ENCODE data around the gene ADAM33.

ADAM33 gene

GRCh38 chr20:3652221-3652620, 29.6 kb downstream of the ADAM33 start:
- no peaks in the 10 kb centered on the region for H3K27me3 ChIP-seq (ENCODE audit: insufficient read depth, low read length)
- WGBS = 95% methylated on average over 9 of the region's 9 CpGs
- H3K4me3 ChIP-seq (ENCODE audit: low read length) = no peak overlapping the region
- H3K27ac ChIP-seq (ENCODE audit: low read depth, low read length) = no peak overlapping the region
- no peak overlapping the region for H3K9ac ChIP-seq (ENCODE audit: low read depth, low read length)
- no peaks in the 10 kb centered on the region for H3K9me3 ChIP-seq (ENCODE audit: insufficient read depth, low read depth, low read length)
- H3K36me3 ChIP-seq (ENCODE audit: insufficient read depth, low read length) = no peaks in the 10 kb centered on the region
- H3K4me1 ChIP-seq (ENCODE audit: insufficient read depth, low read length) = no peaks in the 10 kb centered on the region

- WGBS = 88% methylated on average over 9 of the region's 9 CpGs
- Histone ChIP-seq H3K9me3 (ENCODE audit: insufficient read depth, low read depth, low read length) (no peaks in the 10 kb centered on the region), H3K9ac (ENCODE audit: low read depth, low read length) (no peak overlapping the region), H3K36me3 (ENCODE audit: insufficient read depth, low read length) (no peaks in the 10 kb centered on the region), H3K4me3 (ENCODE audit: low read length) (no peak overlapping the region), H3K27ac (ENCODE audit: low read depth, low read length) (no peak overlapping the region), H3K27me3 (ENCODE audit: insufficient read depth, low read length) (no peaks in the 10 kb centered on the region), H3K4me1 (ENCODE audit: insufficient read depth, low read length) (no peaks in the 10 kb centered on the region)
Observed at GRCh38 chr20:3651204-3651962, 30.4 kb downstream of the ADAM33 start.

DNA sequence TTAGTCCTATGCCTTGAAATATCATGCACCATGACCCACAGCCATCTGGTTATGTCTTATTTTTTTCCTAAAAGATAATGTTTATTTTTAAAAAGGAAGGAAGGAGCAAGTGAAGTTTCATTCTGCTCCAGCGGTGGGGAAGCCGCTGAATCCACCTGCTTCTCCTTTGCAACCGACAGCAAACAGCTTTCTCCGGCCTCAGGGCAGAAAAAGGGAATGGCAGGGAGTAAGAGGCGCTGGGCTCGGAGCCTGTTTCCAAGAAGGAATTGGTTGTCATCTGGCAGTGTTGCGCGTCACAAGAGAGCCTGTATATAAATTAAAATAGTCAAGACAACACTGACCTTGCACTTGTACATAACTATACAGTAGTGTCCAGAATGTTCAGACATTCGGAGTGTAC, 32.9 kb downstream of the ADAM33 start:
- no peak overlapping the region for H3K9ac ChIP-seq (ENCODE audit: low read depth, low read length)
- no peak overlapping the region for H3K4me3 ChIP-seq (ENCODE audit: low read length)
- no peak overlapping the region for H3K27ac ChIP-seq (ENCODE audit: low read depth, low read length)
- no peaks in the 10 kb centered on the region for H3K4me1 ChIP-seq (ENCODE audit: insufficient read depth, low read length)
- WGBS = 94% methylated on average over 8 of the region's 9 CpGs
- no peaks in the 10 kb centered on the region for H3K27me3 ChIP-seq (ENCODE audit: insufficient read depth, low read length)
- no peaks in the 10 kb centered on the region for H3K9me3 ChIP-seq (ENCODE audit: insufficient read depth, low read depth, low read length)
- H3K36me3 ChIP-seq (ENCODE audit: insufficient read depth, low read length) = no peaks in the 10 kb centered on the region

GRCh38 chr20:3647473-3647872, 34.3 kb downstream of the ADAM33 start:
- Histone ChIP-seq H3K9me3 (ENCODE audit: insufficient read depth, low read depth, low read length) (no peaks in the 10 kb centered on the region), H3K36me3 (ENCODE audit: insufficient read depth, low read length) (no peaks in the 10 kb centered on the region), H3K27ac (ENCODE audit: low read depth, low read length) (no peak overlapping the region), H3K4me1 (ENCODE audit: insufficient read depth, low read length) (no peaks in the 10 kb centered on the region), H3K27me3 (ENCODE audit: insufficient read depth, low read length) (no peaks in the 10 kb centered on the region), H3K4me3 (ENCODE audit: low read length) (no peak overlapping the region), H3K9ac (ENCODE audit: low read depth, low read length) (no peak overlapping the region)

- 94% methylated on average over 13 of the region's 13 CpGs for WGBS
- Histone ChIP-seq H3K9me3 (ENCODE audit: insufficient read depth, low read depth, low read length) (no peaks in the 10 kb centered on the region), H3K4me3 (ENCODE audit: low read length) (no peak overlapping the region), H3K27me3 (ENCODE audit: insufficient read depth, low read length) (no peaks in the 10 kb centered on the region), H3K27ac (ENCODE audit: low read depth, low read length) (no peak overlapping the region), H3K9ac (ENCODE audit: low read depth, low read length) (no peak overlapping the region), H3K4me1 (ENCODE audit: insufficient read depth, low read length) (no peaks in the 10 kb centered on the region), H3K36me3 (ENCODE audit: insufficient read depth, low read length) (no peaks in the 10 kb centered on the region)
Observed at GRCh38 chr20:3646651-3647050, 35.2 kb downstream of the ADAM33 start.

GRCh38 chr20:3646067-3646440, 35.8 kb downstream of the ADAM33 start:
- H3K9ac ChIP-seq (ENCODE audit: low read depth, low read length) = no peak overlapping the region
- H3K4me1 ChIP-seq (ENCODE audit: insufficient read depth, low read length) = no peaks in the 10 kb centered on the region
- no peak overlapping the region for H3K27ac ChIP-seq (ENCODE audit: low read depth, low read length)
- H3K9me3 ChIP-seq (ENCODE audit: insufficient read depth, low read depth, low read length) = no peaks in the 10 kb centered on the region
- no peak overlapping the region for H3K4me3 ChIP-seq (ENCODE audit: low read length)
- no peaks in the 10 kb centered on the region for H3K27me3 ChIP-seq (ENCODE audit: insufficient read depth, low read length)
- WGBS = 84% methylated on average over 3 of the region's 5 CpGs
- no peaks in the 10 kb centered on the region for H3K36me3 ChIP-seq (ENCODE audit: insufficient read depth, low read length)

DNA sequence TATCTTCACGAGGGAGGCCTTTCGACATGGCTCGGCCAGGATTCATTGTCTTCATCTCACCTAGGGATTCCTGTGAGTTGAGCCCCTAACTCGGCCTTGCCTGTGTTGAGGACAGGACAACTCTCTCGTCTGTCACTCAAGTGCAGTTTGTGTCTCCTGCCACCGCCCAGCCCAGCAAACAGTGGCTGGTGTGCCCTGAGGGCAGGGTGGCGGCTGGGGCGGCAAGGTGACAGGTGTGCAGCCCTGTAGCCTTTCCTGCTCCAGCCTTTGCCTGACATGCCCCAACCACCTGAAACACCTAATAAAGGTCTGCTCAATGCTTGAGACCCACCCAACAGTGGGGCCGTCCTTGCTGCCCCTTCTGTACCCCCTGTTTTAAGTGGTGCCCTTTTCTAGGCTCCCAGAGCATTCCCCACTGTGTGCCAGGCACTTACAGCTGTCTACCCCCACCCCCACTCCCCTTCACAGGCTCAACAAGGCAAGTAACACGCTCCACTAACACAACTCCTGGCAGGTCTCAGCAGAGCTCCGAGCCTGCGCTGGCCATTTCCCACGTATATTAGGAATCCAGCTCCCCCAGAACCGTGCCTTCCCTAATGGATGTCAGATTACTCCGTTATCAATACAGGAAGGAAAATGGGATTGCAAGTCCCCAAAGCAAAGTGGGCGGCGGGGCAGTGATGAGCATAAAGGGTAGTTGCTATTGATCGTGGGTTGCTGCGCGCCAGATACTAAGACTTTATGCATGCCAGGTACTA, 36.3 kb downstream of the ADAM33 start:
- no peak overlapping the region for H3K4me3 ChIP-seq (ENCODE audit: low read length)
- no peaks in the 10 kb centered on the region for H3K36me3 ChIP-seq (ENCODE audit: insufficient read depth, low read length)
- no peak overlapping the region for H3K27ac ChIP-seq (ENCODE audit: low read depth, low read length)
- H3K27me3 ChIP-seq (ENCODE audit: insufficient read depth, low read length) = no peaks in the 10 kb centered on the region
- no peaks in the 10 kb centered on the region for H3K4me1 ChIP-seq (ENCODE audit: insufficient read depth, low read length)
- H3K9me3 ChIP-seq (ENCODE audit: insufficient read depth, low read depth, low read length) = no peaks in the 10 kb centered on the region
- 93% methylated on average over 20 of the region's 20 CpGs for WGBS
- H3K9ac ChIP-seq (ENCODE audit: low read depth, low read length) = no peak overlapping the region

GRCh38 chr20:3640259-3640658, 41.6 kb downstream of the ADAM33 start:
- H3K27ac ChIP-seq (ENCODE audit: low read depth, low read length) = no peak overlapping the region
- H3K36me3 ChIP-seq (ENCODE audit: insufficient read depth, low read length) = no peaks in the 10 kb centered on the region
- H3K27me3 ChIP-seq (ENCODE audit: insufficient read depth, low read length) = no peaks in the 10 kb centered on the region
- no peaks in the 10 kb centered on the region for H3K9me3 ChIP-seq (ENCODE audit: insufficient read depth, low read depth, low read length)
- H3K4me3 ChIP-seq (ENCODE audit: low read length) = no peak overlapping the region
- H3K4me1 ChIP-seq (ENCODE audit: insufficient read depth, low read length) = no peaks in the 10 kb centered on the region
- WGBS = 92% methylated on average over 2 of the region's 3 CpGs
- H3K9ac ChIP-seq (ENCODE audit: low read depth, low read length) = no peak overlapping the region

DNA sequence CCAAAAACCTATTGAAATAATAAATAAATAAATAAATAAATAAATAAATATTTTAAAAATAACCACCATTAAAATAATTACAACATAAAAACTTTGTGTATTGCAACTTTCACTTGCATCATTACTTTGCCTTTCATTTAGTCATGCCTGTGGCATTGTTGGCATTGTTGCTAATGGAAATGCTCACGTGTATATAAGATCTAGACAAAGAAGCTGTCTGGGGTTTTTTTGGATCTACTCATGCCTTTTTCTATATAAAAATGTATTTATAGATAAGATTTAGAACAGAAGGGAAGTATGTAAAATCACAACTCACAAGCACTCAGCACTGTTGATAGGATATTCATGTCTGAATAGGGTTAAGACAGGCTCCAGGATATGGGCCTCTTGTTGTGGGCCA, 46.5 kb downstream of the ADAM33 start:
- no peak overlapping the region for H3K27ac ChIP-seq (ENCODE audit: low read depth, low read length)
- no peak overlapping the region for H3K9ac ChIP-seq (ENCODE audit: low read depth, low read length)
- no peaks in the 10 kb centered on the region for H3K9me3 ChIP-seq (ENCODE audit: insufficient read depth, low read depth, low read length)
- peaks cover 3% of the 10 kb centered on the region for H3K4me1 ChIP-seq (ENCODE audit: insufficient read depth, low read length)
- H3K36me3 ChIP-seq (ENCODE audit: insufficient read depth, low read length) = no peaks in the 10 kb centered on the region
- WGBS = 100% methylated on average over 1 of the region's 1 CpG
- H3K4me3 ChIP-seq (ENCODE audit: low read length) = no peak overlapping the region
- H3K27me3 ChIP-seq (ENCODE audit: insufficient read depth, low read length) = no peaks in the 10 kb centered on the region

- Histone ChIP-seq H3K36me3 (ENCODE audit: insufficient read depth, low read length) (no peaks in the 10 kb centered on the region), H3K4me3 (ENCODE audit: low read length) (no peak overlapping the region), H3K4me1 (ENCODE audit: insufficient read depth, low read length) (peaks cover 13% of the 10 kb centered on the region), H3K27ac (ENCODE audit: low read depth, low read length) (no peak overlapping the region), H3K9me3 (ENCODE audit: insufficient read depth, low read depth, low read length) (no peaks in the 10 kb centered on the region), H3K27me3 (ENCODE audit: insufficient read depth, low read length) (no peaks in the 10 kb centered on the region), H3K9ac (ENCODE audit: low read depth, low read length) (no peak overlapping the region)
- WGBS = 85% methylated on average over 6 of the region's 6 CpGs
Observed at GRCh38 chr20:3633913-3634478, 47.8 kb downstream of the ADAM33 start.

DNA sequence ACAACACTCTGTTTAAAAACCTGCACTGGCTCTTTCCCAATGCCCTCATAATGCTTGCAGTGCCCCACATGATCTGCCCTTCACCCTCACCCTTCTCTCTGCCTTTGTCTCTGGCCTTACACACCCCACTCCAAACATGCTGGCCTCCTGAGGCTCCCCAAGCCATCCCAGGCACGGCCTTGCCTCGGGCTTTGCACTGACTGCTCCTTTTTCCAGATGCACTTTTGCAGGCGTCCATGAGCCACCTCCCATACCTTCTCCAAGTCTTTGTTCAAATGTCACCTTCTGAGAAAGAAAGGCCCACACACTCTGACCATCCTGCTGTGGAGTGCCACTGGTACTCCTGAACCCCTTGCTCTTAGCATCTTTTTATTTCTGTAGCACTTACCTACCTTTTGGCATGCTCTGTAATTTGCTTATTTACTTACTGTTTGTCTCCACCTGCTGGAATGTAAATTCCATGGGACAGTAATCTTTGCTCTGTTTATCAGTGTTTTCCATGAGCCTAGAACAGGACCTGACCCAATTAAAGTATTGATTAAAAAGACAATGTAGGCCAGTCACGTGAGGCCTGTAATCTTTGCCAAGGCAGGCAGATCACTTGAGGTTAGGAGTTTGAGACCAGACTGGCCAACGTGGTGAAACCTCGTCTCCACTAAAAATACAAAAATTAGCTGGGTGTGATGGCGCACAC, 49.4 kb downstream of the ADAM33 start:
- no peak overlapping the region for H3K4me3 ChIP-seq (ENCODE audit: low read length)
- H3K9me3 ChIP-seq (ENCODE audit: insufficient read depth, low read depth, low read length) = no peaks in the 10 kb centered on the region
- H3K4me1 ChIP-seq (ENCODE audit: insufficient read depth, low read length) = peaks cover 13% of the 10 kb centered on the region
- H3K27ac ChIP-seq (ENCODE audit: low read depth, low read length) = no peak overlapping the region
- 89% methylated on average over 7 of the region's 7 CpGs for WGBS
- H3K36me3 ChIP-seq (ENCODE audit: insufficient read depth, low read length) = no peaks in the 10 kb centered on the region
- no peak overlapping the region for H3K9ac ChIP-seq (ENCODE audit: low read depth, low read length)
- H3K27me3 ChIP-seq (ENCODE audit: insufficient read depth, low read length) = no peaks in the 10 kb centered on the region

All from HUES64 (cell line).